HG02885 (cell line): ENCODE data around the gene ST7.
A peak's percentile ranks its signal among the peaks of the same experiment; 100 is the strongest.

Source experiments
- ATAC-seq: cut with Tn5 transposase; IDR thresholded peaks from one replicate; pipeline ENCODE4 v1.9.1; 2021; ENCODE audit warnings: mild to moderate bottlenecking; ENCODE audit not compliant: unreplicated experiment, poor library complexity

ST7 gene

GRCh38 chr7:117005449-117005848 is 52.1 kb downstream of the ST7 start:
- ATAC-seq, result no peak

- no peak for ATAC-seq
Measured at GRCh38 chr7:117006907-117007684, 53.8 kb downstream of the ST7 start.

DNA sequence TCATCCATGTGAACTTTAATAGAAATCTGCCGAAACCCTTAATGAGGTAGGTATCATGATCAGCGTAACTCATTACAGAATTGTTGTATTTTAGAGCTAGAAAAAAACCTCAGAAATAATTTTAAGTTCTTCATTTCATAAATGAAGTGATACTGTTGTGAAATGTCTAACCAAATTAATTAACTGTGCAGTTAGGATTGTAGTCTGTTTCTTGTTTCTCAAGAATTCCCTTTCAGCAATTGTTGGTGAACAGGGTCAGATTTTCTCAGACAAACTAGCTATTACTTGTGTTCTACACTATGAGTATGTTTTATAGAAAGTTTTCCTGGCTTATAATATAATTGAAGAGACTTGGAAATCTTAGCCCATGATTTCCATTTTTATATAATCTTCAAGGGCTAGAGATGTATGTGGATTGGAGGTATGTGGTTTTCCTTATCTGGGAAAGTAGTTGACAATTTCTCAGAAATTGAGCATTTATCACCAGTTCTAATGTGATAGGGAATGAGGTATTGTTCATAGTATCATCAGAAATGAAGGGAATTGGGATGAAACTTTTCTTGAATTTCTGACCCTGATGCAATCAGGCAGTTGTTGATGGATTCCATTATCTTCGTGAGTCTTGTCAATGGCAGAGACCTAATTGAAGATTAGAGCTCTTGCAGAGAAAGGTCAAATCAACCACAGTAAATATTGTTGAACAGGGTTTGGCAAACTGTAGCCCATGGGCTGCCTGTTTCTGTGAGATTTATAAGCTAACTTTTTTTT is 55.0 kb downstream of the ST7 start:
- ATAC-seq, result no peak

DNA sequence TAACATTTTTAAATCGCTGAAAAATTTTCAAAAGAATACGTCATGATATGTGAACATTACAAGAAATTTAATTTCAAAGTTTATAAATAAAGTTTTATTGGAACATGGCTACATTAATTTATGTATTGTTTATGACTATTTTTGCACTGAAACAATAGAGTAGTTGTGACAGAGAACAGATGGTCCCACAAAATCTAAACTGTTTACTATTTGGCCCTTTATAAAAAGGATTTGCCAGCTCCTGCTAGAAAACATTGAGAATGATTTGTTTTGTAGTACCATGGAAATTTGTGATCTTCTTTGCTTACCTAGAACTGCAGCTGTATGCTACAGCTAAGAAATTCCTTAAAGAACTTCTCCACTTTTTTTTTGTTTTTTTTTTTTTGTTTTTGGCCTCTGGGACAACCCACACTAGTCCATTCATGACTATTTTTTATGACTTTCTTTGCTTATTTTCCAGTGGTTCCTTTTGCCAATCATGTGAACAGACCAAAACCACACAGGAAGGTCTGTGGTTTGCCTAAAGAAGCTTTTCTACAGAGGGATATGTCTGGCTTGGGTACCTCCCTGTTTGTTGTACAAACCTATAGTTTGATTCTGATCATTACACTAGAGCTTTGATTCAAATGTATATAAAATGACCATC is 55.7 kb downstream of the ST7 start:
- no peak for ATAC-seq

DNA sequence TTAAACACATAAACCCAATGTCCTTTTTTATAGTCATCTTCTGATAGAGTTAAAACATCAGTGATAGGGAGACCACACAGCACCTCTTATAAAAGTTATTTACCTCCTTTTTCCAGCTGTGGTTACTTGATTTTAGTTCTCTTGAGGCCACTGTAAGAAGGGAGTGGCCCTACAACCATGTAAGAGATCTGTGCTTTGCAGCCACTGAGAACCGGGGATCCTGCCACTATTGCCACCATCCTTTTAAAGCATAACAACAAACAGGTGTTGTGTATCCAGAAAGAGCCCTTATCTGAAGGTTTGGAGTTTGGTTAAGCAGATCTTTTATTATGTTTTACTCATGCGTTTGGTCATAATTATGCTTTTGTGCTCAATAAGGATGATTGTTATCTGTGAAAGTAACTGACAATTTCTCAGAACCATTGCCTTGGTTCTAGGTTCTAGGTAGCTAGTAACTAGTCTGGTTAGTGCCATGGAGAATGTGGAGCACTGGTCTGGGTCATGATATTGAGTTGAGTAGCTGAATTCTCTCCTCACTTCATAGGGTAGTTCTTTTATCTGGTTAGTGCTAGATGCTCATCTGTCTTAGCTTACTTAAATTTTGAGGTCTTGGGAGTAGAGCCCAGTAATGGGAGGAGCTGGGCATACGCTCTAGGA is 56.5 kb downstream of the ST7 start:
- no peak for ATAC-seq

DNA sequence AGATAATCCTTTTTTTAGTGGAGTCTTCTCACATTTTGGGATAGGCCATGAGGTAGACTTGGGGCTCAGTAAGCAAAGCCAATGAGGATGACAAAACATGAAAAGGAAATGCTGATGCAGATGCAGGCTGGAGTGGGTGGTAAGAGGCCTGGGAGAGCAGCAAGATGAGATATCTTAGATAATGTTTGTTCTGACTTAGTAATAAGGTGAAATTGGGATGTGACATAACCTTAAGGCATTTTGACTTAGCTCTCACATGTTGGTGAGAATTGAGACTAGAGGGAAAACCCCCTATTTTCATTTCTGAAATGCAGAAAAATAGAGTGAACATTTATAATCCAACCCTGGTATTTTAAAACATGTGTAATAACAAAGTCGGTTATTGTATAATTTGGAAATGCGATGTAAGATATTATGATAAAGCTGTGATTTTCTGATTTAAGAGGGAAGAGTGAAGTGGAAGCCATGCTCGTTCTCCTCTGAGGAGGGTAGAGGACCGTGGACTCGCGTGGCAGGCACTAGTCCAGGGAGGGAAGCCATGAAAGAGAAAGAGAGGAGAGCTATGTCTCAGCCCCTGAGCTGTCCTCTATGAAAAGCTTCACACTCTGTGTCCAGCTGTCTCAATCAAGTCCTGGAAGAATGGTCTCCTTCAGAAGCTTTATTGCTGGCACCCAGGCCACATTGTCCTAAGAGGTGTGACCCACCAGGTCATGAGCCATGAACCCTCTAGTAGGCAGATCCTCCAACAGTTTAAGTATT is 57.3 kb downstream of the ST7 start:
- peak; percentile 51 for ATAC-seq

- peak; percentile 79 for ATAC-seq
Measured at GRCh38 chr7:117011419-117012260, 58.3 kb downstream of the ST7 start.

DNA sequence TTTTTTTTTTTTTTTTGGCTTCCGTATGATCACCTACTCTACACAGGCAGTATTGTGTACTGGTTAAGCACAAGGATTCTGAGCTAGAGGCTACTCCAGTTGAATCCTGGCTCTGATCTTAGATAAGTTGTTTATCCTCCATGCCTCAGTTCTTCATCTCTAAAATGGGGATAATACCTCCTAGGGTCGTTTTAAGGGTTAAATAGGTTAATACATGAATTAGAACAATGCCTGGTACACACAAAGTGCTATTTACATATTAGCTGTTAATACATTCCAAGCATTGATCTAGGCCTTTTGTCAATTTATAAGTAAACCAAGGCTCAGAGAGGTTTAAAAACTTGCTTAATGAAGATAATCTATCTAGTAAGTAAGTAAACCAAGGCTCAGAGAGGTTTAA is 59.0 kb downstream of the ST7 start:
- ATAC-seq, result peak; percentile 11

DNA sequence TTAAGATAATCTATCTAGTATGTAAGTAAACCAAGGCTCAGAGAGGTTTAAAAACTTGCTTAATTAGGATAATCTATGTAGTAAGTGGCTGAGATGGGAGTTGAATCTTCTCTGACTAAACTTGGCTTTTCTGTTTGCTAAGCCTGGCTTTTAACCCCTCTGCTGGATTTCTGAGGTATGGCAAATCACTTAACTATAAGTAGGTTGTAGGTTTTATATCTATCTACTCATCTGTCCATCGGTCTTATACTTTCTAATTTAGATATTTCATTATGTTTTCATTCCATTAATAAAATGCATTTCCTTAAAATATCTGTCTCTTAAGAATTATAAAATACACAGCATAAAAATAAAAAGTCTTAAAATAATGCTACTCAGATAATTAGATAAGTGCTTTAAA is 59.4 kb downstream of the ST7 start:
- peak; percentile 19 for ATAC-seq

DNA sequence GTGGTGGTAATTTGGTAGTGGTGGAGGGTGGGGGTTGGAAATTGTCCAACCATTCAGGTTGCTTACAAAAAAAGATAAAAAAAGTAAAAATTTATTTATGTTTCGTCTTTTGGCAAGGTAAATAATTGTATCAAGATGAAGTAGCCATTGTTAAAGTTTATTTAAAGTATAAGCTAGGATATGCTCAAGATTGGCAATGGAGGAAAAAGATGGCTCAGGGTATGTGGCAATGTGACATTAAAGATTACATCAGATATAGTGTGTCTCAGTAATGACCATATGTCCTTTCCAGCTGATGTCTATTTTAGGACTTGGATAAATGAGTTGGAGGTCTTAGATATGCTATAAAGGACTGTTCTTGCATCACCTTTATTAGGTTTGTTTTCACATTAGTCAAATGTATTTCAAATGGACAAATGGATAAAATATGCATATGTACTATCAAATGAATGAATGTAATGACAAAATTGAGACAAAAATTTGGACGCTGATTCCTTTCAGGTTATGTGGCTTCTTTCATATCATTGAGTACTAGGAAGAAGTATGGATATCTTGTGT is 60.9 kb downstream of the ST7 start:
- ATAC-seq, result no peak

DNA sequence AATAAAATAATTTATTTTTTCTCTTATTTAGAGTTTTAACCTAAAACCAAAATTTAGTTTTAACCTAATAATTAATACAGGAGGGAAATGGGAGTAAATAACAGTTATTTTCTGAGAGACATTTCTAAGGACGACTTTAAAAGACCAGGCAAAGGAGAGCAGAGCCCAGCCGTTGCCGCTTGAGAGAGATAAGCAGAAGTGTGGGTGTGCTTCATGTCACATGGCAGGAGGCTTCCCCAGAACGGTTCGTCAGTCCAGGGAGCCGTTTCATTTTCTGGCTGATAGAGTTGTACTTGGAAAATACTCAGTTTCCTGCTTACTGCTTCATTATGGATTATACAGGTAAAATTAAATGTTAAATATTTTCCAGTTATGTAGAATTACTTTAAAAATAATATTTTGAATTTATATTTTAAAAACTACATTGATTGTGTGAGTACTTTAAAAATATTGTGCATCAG is 61.4 kb downstream of the ST7 start:
- peak; percentile 40 for ATAC-seq

DNA sequence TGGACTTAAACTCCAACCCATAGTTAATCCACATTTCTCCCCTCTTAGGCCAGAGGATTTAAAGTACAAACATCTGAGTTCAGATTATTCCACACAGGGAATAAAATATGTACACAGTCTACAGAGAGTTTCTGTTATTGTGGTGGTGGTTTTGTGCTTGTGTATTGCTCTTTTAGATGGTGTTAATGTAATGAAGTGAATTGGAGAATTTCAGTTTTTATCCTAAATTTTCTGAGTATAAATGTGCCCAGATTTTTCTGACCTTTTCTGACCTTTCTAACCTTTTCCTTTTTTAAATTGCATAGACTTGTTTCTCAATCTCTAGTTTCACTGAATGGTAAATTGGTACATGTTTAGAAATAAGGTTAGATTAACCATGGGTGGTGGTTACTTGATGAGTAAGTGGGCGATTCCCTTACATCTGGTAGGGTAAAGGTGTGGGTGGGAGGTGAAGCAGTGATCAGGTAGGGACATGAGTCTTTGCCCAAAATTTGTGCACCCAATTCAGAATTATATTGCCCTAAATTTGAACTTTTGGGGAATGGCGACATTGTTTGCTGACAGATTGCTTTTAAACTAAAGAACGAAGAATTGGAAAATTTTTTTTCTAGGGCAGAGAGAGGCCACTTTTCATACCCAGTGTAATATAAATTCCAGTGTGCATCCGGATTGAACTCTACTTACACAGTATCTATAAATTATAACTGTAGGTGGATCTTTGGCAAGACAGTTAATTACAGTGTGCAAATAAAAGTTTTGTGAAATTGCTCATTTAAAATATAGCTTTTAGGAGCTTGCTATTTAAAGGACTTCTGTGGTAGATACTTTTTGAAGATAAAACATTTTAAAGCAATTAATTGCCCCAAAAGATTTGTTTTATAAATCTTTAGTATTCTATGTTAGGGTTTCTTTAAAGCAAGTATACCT is 62.2 kb downstream of the ST7 start:
- no peak for ATAC-seq

DNA sequence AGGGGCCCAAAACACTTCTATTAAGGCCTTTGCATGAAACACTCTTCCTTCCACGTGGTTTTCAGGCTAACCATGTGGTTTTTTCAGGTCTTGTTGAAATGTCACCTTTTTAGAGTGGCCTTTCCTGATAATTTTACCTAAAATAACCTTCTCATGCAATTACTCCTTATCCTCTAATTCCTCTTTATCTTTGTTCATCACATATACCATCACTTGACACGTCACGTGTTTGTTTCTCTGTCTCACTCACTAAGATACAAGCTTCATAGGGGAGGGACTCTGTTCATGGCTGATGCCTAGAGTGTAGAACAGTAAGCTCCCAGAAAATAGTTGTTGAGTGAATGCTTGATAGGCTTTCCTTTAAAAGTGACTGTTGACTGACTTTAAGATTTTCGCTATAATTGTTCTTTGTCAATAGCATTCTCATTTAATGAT is 63.7 kb downstream of the ST7 start:
- ATAC-seq, result no peak

GRCh38 chr7:117017702-117018266 is 64.5 kb downstream of the ST7 start:
- no peak for ATAC-seq

- no peak for ATAC-seq
Measured at GRCh38 chr7:117018713-117019112, 65.4 kb downstream of the ST7 start.

GRCh38 chr7:117019287-117019686 is 66.0 kb downstream of the ST7 start:
- ATAC-seq, result no peak
